ENCODE data around the gene ADAMTS9.
"Not testable (repeated sequence)": the region's sequence is repeated elsewhere in the genome, so short reads cannot be mapped to it uniquely, and the experiment has no call there.

The ADAMTS9 gene

DNA sequence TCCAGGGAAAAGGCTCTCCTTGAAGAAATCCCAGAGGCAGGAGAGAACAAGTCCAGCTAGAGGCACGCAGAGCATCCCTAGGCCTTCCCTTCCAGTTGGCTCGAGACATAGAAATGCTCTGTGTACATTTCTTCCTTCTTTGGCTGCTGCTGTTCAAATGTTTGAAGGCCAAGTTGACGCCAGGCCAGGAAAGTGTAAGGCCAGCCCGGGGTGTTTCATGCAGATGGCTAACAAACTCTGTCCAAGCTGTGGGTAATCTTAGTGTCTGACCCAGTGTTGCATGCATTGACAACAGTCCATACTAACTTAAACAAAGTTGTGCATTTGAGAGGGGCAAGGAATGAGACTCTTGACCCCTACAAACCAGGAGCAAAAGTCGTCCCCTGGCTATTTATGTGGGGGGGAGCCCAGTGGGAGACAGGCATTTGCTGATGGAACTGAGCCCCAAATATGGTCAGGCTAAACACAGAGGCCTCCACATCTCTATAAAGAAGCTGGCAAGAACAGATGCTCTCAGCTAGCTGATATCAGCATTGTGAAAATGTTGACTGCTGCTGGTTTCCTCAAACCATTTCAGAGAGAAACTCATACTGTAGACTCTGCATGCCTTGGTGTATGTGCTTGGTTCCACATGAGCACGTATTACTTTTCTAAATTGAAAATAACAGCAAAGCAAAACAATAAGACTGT lies 139.5 kb downstream of the ADAMTS9 start:
- TF ChIP-seq, protein P1, sequence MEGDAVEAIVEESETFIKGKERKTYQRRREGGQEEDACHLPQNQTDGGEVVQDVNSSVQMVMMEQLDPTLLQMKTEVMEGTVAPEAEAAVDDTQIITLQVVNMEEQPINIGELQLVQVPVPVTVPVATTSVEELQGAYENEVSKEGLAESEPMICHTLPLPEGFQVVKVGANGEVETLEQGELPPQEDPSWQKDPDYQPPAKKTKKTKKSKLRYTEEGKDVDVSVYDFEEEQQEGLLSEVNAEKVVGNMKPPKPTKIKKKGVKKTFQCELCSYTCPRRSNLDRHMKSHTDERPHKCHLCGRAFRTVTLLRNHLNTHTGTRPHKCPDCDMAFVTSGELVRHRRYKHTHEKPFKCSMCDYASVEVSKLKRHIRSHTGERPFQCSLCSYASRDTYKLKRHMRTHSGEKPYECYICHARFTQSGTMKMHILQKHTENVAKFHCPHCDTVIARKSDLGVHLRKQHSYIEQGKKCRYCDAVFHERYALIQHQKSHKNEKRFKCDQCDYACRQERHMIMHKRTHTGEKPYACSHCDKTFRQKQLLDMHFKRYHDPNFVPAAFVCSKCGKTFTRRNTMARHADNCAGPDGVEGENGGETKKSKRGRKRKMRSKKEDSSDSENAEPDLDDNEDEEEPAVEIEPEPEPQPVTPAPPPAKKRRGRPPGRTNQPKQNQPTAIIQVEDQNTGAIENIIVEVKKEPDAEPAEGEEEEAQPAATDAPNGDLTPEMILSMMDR (IDR thresholded peaks at IDR 0.05; ENCODE audit: low read depth, low read length, missing control alignments) = no peak
- H3K4me3 ChIP-seq (replicated peaks; ENCODE audit: low read depth, low read length) = no peak overlapping the region
- no peak for DNase-seq (ENCODE audit: extremely low read depth, low read depth)

DNA sequence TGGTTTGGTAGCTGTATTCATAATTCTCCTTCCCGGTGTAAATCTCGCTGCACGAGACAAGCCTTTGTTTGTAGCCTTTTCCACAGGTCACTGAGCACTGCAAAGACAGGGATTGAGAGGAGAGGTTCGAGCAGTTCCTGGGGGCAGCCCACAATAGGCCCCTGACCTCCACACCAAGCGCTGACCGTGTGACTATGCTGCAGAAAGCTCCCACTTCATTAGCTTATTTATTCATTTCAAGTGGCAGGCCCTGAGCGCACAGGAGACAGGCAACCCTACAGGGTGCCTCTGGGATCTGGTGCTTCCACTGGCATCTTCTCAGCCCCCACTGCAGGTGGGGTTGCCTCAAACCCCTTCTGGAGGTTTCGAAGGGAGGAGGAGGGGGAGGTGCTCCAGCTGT lies 140.9 kb downstream of the ADAMTS9 start:
- H3K4me3 ChIP-seq (replicated peaks; ENCODE audit: low read depth, low read length) = no peak overlapping the region
- no peak for DNase-seq (ENCODE audit: extremely low read depth, low read depth)
- TF ChIP-seq, protein P1 (IDR thresholded peaks at IDR 0.05; ENCODE audit: low read depth, low read length, missing control alignments) = no peak

DNA sequence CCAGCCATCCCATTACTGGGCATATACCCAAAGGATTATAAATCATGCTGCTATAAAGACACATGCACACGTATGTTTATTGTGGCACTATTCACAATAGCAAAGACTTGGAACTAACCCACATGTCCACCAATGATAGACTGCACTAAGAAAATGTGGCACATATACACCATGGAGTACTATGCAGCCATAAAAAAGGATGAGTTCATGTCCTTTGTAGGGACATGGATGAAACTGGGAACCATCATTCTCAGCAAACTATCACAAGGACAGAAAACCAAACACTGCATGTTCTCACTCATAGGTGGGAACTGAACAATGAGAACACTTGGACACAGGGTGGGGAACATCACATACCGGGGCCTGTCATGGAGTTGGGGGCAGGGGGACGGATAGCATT lies 142.6 kb downstream of the ADAMTS9 start:
- not testable (repeated sequence) for H3K4me3 ChIP-seq (replicated peaks; ENCODE audit: low read depth, low read length); DNase-seq (ENCODE audit: extremely low read depth, low read depth)

DNA sequence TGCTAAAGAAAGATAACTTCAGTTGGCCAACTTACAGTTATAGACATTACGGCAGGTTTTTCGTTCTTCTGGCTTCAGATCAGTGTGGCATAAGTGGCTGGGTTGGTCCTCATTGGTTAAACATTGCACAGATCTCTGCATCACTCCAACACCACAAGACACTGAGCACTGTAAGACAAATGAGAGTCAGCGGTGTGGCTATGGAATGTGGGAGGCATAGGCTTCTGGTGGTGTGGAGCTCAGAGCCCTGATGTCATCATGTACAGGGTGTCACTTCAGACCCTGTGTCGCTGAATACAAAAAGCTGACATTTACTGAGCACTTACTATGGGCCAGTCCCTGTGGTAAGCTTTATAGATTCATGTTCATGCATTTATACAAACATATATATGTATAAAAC lies 146.0 kb downstream of the ADAMTS9 start:
- no peak for DNase-seq (ENCODE audit: extremely low read depth, low read depth)
- no peak overlapping the region for H3K4me3 ChIP-seq (replicated peaks; ENCODE audit: low read depth, low read length)
- TF ChIP-seq, protein P1 (IDR thresholded peaks at IDR 0.05; ENCODE audit: low read depth, low read length, missing control alignments) = no peak

DNA sequence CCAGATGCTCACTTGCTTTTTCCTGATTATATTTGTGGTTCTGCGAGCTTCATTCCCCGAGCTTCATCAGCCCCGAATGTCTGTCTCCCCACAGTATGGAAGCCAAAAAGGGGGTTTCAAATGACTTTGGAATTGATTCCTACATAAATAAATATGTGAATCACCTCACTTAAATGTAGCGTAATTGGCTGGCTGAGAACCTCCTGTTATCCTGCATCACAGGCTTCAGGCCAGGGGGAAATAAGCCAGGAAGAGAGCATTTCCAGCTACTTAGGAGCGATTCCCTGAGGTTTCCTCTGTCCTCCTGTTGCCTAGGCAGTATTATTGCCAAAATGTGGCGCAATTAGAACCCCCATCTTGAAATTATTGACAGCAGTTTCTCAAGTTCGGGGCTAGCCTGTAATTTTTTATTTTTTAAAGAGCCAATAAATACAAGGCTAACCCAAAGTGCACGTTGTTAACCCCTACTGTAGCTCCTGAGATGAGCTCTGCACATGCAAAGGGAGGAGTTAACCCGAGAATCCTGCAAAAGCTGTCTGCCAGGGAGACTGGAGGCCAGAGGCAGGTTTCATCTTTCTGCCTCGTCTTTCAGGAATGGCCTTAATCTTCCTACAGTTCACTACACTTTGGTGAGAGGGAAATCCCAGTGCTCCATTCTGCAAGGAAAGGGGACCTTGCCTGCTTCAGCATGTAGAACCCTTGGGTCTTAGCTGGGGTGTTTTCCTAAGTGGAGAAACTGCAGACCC lies 148.2 kb downstream of the ADAMTS9 start:
- H3K4me3 ChIP-seq (replicated peaks; ENCODE audit: low read depth, low read length) = peak overlapping the region; percentile 11; the same call in 1 of the 2 replicates
- DNase-seq (ENCODE audit: extremely low read depth, low read depth) = peak; percentile 62
- TF ChIP-seq, protein P1 (IDR thresholded peaks at IDR 0.05; ENCODE audit: low read depth, low read length, missing control alignments) = no peak

DNA sequence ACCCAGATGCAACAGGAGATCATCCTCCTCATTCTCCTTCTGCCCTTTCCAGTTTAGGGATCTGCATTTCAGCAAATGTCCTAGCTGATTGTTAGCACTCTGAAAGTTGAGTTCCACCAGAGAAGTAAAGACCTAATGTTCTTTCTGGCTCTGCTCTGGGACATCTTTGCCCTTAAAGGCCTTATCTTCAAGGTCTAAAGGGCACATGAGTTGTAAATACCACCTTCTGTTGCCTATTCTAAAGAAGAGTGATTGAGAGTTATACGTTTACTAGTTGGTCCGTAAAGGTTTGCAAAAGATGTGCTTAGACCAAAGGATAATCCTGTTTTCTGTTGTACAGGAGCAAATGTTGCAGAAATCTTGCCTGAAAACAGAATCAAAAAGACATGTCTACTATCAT lies 151.6 kb downstream of the ADAMTS9 start:
- TF ChIP-seq, protein P1 (IDR thresholded peaks at IDR 0.05; ENCODE audit: low read depth, low read length, missing control alignments) = no peak
- H3K4me3 ChIP-seq (replicated peaks; ENCODE audit: low read depth, low read length) = no peak overlapping the region
- DNase-seq (ENCODE audit: extremely low read depth, low read depth) = no peak

DNA sequence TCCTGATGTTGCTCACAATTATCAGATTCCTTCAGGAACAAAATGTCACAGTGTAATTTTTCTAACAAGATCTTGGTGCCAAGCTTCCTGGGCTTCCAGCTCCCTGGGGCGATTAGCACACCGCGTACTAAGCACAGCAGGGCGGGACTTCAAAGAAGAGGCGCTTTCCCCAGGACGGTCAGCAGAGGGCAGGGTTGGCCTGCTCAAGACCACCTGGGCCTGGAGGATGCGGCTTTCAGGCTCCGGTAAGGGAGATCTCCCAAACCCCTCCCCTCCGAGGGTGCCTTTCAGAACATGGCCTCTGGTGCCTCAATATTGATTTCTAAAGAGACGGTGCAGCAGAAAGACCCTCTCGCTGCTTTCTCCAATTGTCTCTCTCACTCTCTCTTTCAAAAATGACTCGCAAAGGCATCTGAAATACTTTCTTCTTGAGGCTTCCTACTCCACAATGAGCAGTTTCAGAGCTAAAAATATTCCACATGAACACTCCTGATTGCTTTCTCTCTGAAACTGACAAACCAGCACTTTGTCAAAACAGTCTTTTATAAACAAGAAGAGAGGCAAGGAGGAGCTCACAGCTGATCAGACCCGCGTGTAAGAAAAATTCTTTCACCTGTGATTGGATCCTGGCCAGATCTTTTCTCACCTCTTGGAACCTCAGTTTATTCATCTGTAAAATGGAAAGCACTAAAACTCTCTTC lies 154.0 kb downstream of the ADAMTS9 start:
- peak; percentile 52 for DNase-seq (ENCODE audit: extremely low read depth, low read depth)
- no peak overlapping the region for H3K4me3 ChIP-seq (replicated peaks; ENCODE audit: low read depth, low read length)
- TF ChIP-seq, protein P1 (IDR thresholded peaks at IDR 0.05; ENCODE audit: low read depth, low read length, missing control alignments) = peak; percentile 92

All from HFF-Myc (cell line).